Gastrocnemius medialis (tissue), 4 donors: ENCODE results near the gene TNFRSF1A.

Experiments
- CTCF ChIP-seq, 5 experiments: fragments of 450-650 bp in 3 of 5; fragments of 200-600 bp in 2 of 5; sonication (generic) in 2 of 5; IDR thresholded peaks in 4 of 5; conservative IDR thresholded peaks in 1 of 5; 1 replicate in 4 of 5; 2 replicates in 1 of 5; pipeline ENCODE4 v1.5.1; 2016 to 2019; ENCODE audit warnings: antibody characterized with exemption in 5 of 5, mild to moderate bottlenecking in 3 of 5, moderate library complexity in 3 of 5
- POLR2A ChIP-seq, 2 donors: fragments of 450-650 bp; IDR thresholded peaks; one replicate each; pipeline ENCODE4 v1.6.1; 2017; ENCODE audit warnings: antibody characterized with exemption in 2 of 2, mild to moderate bottlenecking in 2 of 2, moderate library complexity in 2 of 2

GRCh38 chr12:6281081-6281809, 60.6 kb downstream of the TNFRSF1A start:
- TF ChIP-seq CTCF (IDR thresholded peaks at IDR 0.05 in 4 of 5, conservative IDR thresholded peaks at IDR 0.05 in 1 of 5) (no peak), POLR2A (IDR thresholded peaks at IDR 0.05) (no peak)
